HG03439 (cell line): ENCODE results near the gene MME.
"Not testable (repeated sequence)": the region's sequence is repeated elsewhere in the genome, so short reads cannot be mapped to it uniquely, and the experiment has no call there.

Source experiments
- ATAC-seq: cut with Tn5 transposase; IDR thresholded peaks from one replicate; pipeline ENCODE4 v1.9.1; 2021; ENCODE audit warnings: mild to moderate bottlenecking, moderate library complexity; ENCODE audit not compliant: unreplicated experiment

MME gene

DNA sequence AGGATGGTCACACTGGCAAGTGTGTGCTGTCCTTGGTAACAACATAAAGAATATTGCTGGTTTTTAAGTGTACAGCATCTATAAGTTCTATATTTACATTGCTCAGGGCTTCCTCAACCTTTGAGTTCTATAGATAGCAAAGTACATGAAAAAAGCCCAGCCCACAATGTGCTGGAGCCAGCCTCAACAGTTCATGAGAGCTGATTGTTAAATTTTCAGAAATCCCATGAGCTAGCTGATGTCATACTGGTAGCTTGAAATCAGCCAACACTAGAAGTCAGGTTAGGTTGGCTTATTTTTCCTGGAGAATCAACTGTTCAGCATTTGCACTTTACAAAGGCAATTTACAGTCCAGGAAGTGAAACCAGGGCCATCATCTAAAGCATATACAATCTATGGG lies 110.6 kb downstream of the MME start:
- ATAC-seq: no peak

DNA sequence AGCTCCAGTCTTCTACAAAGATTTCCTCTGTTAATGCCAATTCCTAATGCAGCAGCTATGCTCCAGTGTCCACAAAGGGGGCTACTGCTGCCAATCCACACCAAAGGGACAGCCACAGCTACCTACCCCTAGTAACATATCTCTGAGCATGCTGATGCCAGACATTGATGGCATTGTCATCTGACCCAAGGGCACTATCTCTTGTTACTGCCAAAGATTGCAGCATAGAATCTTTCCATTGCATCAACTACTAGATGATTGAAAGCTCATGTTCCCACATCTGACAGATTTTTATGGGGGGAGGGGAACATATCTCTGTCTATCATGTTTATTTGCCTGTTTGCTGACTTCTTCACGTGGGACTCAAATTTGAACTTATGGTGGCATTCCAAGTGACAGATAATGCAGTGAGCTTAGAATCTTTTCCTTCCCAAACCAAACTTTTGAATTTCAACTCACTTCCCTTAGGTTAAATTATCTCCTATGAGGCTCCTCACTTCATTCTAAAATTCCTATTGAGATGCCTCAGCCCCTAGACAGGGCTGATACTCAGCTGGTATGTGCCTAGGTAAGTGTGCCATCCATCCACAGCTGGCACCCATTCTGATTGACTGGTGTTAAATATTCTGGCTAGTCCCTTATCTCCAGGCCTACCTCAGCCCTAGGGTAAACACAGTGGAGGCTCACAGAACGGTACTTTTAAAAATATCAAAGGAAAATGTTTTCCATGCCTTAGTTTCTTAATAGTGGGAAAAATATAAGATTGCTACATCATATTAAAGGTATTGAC lies 113.0 kb downstream of the MME start:
- no peak for ATAC-seq

DNA sequence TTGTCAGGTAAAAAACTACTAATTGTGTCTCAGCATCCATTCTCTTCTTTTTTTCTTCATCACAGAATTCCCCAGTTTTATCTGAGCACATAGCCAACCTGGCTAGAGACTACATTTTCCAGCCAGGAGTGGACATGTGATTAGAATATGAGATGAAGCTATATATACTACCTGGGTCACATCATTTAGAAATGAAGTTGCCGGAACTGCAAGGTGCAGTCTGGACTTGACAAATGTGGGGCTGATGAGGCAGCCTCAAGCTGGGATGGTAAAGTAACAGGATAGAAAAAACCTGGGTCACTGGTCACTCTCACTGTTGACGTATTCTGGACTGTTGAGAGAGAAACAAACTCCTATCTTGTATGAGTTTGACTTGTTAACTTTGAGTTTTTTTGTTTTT lies 113.7 kb downstream of the MME start:
- no peak for ATAC-seq

DNA sequence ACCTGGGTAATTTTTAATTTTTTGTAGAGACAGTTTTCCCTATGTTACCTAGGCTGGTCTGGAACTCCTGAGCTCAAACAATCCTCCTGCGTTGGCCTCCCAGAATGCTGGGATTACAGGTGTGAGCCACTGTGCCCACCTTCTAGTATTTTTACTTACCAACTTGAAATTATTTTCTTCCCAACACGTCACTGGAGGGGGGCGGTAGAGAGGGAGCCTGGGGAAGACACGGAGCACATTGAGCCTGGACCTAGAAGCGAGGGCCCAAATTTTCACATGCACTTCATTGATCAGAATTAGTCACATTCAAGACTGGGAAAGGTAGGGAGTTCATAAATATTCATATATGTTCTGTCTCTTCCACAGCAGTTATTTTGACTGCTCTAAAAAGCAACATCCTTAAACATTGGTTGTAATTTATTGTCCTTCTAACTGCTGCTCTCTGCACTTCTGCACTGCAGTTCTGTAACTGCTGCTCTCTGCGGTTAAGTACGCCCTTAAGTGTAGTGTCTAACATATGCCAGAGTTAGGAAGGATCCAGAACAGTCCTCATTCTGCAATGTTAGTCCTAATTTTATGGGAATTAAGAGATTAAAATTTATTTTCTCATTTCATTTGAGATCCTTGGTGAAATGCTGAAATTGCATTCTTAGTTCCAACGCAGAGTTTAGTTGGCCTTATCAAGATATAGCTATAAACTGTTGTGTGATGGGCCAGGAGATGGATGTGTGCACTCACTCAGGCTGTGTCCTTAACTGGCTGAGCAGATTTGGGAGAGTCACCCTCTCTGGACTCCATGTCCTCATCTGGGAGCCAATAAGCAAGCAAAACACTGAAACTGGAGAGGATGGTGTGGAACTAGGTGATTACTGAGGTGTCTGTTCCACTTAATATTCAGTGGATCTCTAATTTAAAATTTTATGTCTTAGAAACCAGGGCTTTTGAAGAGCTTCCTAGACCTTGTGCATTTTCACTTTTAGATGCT lies 115.1 kb downstream of the MME start:
- no peak for ATAC-seq

DNA sequence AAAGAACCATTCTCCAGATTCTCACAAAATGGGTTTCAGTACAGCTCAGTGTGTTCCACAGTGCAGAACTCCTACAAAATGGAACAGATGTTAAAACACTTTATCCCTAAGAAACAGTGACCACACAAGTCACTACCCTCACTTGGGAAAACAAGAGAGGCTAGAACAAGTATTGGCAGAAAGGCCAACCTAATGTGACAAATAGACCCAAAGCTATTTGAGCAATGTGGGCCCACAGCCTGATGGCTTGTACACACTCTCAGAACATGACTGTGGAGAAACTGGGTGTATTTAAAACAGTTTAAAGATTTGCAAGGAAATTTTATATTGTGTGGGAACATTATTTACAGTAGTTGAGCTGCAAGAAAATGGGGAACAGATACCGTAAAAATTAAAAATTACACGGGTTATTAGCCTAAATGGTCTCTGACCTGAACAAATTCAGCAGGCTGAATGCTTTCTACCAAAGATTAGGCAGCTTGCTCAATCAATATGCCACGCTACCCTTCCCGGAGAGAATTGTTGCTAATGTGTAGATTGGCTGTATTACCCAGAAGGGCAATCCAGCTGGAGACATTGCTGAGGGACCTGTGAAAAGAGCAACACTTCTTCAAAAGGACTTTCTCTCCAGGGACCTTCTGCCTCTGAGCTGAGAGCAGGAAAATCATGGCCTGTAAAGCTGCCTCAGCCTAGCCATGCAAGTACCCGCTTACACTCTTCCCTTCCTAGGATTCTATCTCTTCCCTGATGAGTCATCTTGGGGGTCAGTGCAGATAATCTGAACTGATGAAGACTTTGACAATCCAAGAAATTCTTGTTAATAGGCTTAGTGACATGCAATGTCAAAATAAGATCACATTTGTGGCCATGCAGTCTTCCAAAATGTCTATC lies 116.3 kb downstream of the MME start:
- no peak for ATAC-seq

DNA sequence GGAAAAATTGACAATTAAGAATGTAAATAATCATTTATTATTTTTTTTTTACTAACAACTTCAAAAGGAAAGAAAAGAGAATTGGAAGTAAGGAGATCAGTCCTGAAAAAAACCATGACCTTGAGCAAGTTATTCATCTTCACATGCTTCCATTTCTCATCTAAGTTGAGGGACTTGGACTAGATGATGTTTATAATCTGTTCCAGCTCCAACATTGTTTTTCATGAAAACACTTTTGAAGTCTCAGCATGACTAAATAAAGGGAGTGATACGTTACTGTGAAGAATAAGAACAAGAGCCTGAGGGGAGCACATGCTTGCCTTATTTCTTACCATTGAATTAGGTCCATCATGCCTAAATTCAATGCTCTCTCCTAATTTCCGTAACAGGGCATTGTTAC lies 117.7 kb downstream of the MME start:
- no peak for ATAC-seq

DNA sequence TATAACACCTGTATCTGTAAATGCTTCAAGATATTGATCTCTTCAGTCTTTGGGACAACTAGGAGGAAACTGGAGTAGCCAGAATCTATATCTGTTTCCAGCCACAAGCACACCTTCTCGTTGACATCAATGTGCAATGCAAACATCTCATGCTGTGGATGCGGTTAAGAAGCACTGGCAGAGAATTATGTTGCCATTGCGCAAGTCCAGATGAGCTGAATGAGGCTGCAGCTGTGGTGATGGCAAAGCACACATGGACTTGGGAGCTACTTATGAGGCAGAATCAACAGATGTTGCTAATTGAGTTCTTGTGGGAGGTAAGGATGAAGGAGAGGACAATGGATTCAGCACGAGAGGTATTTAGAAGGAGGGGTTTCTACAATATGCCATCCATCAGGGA lies 122.5 kb downstream of the MME start:
- ATAC-seq: no peak

DNA sequence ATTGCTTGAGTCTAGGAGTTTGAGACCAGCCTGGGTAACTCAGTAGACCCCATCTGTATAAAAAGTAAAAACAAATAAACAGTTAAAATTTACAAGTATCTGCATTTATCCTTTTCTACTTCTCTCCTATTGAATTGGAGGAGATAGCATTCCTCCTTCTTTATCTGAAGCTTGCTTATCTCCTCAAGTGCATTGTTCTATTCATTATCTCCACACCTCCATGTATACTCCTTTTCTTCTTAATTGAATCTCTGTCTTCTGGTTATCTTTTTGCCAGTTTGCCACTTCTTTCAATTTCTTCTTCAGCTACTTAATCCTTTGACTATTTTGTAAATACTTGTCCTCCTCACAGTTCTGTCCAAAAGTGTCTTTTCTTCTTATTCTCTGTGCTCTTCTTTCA lies 124.7 kb downstream of the MME start:
- no peak for ATAC-seq

DNA sequence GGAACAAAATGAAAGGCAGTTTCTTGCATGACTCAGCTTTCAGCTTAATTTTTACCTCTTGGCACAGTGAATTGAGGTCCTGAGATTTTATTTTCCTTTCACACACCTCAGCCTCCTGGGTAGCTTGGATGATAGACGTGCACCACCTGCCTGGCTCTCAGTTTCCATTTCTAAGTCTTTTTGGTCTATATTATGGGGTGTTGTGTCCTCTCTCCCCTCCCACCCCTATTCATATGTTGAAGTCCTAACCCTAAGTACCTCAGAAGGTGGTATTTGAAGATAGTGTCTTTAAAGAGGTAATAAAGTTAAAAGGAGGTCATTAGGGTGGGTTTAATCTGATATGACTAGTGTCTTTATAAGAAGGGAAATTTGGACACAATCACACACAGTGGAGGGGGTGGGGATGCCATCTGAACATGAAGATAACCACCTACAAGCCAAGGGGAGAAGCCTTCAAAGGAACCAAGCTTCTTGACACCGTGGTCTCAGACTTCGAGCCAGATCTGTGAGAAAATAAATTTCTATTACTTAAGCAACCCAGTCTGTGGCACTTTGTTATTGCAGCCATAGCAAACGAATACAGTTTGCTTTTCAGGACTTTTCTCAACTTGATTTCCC lies 128.2 kb downstream of the MME start:
- ATAC-seq: no peak

DNA sequence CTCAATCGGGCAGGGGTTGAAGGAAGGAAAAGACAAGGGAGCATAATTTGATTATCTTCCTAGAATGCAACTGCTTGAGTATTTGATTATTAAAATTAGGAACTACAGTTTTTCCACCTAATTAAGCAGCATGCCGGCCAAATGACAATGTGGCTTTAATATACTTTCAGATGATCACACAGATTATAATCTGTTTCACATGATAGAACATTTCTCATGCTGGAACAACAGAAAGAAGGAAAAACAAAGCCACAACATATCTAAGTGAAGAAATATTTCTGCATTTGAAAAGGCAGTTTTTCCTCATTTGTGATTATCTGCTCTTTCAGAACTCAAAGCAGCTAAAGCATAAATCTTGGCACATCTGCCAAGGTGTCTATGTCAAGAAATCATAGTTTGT lies 130.6 kb downstream of the MME start:
- no peak for ATAC-seq

DNA sequence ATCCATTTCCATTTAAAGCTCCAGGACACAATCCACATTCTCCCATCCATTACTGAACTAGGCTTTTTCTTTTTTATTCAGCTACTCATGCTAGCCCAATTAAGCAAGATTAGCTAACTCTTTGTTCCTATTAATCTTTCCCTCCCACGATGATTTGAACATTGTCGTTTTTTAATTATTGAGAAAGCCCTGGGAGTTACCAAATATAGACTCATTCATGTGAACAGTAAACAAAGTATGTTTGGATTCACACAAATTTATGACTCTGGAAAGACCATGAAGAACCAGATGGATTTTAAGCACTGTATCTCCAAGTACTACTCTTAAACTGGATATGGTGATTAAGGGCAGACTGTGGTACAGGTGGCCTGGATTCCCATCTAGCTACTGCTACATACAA lies 131.1 kb downstream of the MME start:
- ATAC-seq: no peak

DNA sequence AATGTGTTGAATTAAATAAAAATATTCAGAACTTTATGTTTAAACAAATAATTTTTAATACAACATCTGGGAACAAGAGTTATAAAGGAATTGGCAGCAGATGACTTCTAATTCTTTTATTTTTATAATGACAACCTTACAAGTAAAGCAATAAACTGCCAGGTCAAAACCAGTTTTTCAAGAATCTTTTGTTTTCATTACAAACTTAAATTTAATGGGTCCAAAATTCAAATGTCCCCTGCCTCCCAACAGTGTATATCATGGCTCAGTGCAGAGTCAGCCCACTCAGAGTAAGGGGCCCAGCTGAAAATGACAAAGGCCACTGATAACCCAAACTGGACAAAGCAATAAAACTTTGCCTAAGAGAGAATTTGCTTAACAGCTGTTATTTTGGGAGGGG lies 131.8 kb downstream of the MME start:
- ATAC-seq: no peak

DNA sequence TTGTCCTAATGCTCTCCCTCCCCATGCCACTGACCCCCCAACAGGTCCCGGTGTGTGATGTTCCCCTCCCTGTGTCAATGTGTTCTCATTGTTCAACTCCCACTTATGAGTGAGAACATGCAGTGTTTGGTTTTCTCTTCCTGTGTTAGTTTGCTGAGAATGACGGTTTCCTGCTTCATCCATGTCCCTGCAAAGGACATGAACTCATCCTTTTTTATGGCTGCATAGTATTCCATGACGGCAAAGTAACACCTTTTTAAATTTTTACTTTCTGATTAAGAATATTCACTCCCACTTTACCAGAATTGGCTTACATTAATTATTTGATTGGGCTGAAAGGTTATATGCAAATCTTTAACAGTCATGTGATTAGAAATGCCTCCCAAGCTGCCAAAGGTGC lies 135.9 kb downstream of the MME start:
- ATAC-seq: not testable (repeated sequence)

DNA sequence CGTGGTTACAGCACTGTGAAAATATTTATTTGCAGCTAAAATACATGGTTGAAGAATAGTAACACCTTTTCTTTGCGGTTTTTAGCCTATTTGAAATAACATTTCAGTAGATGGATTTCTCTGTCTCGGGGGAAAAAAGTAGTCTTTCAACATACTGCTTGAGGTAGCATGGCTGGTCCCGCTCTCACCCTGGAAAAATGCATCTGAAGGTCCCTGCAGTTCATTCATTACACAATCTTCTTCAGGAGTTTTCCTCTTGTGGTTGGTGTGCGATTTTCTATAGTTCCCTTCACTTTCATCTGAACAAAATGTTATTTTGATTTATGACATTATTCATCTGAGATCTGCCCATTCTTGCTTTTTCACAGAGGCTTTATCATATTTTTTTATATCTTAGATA lies 137.5 kb downstream of the MME start:
- ATAC-seq: no peak

DNA sequence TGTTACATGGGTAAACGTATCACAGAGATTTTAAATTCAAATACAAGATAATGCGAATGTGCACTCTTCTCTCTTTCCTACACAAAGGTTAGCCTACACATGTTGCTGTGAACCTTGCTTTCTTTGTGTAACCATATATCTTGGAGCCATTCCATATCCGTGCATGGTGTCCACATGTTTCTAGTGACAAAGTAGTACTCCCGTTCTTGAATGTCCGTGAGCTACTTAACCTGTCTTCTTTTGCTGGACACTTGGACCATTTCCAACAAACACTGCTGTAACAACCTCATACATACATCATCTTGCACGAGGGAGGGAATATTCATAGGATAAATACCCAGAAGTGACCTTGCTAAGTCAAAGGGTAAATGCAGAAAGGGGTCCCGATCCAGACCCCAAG lies 138.3 kb downstream of the MME start:
- ATAC-seq: no peak

DNA sequence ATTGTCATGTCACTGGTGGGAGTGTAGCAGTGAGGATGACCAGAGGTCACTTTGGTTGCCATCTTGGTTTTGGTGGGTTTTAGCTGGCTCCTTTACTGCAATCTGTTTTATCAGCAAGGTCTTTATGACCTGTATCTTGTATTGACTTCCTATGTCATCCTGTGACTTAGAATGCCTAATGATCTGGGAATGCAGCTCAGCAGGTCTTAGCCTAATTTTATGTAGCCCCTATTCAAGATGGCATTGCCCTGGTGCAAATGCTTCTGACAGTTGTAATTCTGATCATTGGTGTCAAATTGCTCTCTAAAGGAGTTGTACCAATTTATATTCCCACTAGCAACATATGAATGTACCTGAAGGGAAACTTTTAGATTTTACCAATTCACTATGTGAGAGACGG lies 139.0 kb downstream of the MME start:
- no peak for ATAC-seq

DNA sequence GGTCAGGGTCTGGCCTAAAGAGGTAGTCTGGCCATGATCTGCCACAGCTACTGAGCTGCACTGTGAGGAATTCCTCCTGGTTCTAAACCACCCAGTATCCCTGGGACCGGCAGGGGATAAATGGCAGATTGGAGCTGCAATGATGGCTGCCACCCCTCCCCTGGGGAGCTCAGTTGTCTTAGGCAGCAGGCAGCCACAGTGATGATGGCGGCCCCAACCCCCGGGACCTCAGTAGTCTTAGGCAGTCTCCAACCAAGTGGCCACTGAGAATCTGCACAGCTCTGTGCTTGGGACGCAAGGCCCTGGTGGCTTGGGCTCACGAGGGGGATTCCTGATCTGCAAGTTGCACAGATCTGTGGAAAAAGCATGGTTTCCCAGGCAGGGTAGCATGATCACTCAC lies 145.3 kb downstream of the MME start:
- ATAC-seq: no peak

DNA sequence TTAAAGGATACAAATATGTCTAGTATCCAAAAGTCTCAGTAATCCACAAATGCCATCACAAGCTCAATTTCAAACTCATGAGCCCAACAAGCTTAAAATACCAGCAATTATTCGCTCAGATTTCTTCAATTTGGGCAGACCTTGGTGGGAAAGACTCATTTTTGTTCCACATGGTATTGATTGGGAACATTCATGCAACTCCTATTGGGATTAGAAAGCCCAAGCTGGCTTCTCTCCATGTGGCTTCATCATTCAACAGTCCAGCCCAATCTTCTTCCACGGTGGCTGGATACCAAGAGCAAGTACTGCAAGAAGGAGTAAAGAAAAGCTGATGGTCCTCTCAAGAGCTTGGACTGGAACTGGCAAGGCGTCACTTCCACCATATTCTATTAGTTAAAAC lies 147.0 kb downstream of the MME start:
- ATAC-seq: no peak

DNA sequence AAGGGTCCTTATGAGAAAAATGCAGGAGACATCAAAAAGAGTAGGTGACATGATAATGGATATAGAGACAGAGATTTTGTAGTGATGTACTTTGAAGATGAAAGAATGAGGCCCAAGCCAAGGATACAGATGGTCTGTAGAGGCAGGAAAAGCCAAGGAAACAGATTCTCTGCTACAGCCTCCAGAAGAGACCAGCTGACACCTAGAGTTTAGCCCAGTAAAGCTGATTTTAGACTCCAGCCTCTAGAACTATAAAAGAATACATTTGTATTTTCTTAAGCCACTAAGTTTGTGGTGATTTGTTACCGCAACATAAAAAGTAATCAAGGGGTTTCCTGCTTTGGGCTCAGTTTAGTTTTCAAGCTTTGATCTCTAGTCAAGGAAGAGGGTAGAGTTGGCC lies 148.6 kb downstream of the MME start:
- ATAC-seq: no peak

DNA sequence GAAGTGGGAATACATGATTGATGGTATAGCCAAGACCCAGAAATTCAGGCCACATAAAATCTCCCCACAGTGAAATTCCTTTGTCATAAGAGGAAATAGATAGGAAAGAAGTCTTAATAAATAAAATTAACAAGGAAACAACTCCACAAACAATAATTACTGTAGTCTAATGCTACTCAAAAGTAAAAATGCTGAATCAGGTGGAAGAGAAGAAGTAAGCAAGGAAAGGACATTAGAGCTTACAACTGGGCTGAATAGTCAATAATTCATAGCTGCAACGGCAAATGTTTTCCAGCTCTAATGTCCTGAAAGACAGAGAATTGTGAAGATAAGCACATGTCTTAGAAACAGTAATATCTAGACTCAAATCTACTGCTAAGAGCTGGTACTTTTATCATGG lies 149.0 kb downstream of the MME start:
- no peak for ATAC-seq

DNA sequence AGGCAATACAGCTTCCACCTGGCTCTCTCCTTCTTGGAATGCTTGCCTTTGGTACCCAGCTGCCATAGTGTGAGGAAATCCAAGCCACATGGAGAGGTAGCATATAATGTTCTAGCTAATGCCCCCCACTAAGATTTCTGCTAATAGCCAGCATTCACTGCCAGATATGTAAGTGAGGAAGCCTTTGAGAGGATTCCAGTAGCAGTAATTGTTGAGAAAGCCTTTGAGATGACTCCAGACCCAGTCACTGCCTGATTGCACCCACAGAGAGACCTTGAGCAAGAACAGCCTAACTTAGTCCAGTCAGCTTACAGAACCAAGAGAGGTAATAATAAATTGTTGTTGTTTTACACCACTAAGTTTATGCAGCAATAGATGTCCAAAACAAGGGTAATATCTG lies 150.3 kb downstream of the MME start:
- ATAC-seq: no peak
